ENCODE measurements around the gene CDC23.
"Not testable (repeated sequence)": the region's sequence is repeated elsewhere in the genome, so short reads cannot be mapped to it uniquely, and the experiment has no call there.

The CDC23 gene

DNA sequence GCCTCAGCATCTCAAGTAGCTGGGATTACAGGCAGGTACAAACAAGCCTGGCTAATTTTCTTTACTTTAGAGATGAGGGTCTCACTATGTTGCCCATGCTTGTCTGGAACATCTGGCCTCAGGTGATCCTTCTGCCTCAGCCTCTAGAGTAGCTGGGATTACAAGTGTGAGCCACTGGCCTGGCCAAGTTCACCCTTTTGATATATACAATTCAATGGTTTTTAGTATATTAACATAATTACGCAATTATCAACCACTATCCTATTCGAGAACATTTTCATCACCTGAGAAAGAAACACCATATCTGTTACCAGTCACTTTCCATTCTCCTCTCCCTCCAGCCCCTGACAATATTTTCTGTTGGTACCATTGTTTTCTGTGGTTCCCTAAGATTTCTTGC is 3.7 kb upstream of the CDC23 start:
- in situ Hi-C loops (cut with MboI; ENCODE audit: low sequenced_read_pairs), result no loop called here

DNA sequence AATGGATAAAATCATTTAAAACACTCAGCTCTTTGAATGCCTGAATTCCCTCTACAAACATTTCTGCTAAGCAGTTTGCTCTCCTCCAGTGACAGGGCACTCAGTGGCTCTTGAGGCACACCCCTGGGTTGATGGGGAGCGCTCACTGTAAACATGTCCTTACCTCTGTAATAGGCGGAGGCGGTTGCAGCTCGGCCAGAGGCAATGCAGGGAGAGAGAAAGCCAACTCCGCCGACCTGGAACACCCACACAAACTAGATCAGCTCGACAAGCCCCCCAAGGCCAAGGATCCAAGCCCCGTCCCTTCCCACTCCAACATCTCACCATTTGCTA is 329 bp downstream of the CDC23 start:
- in situ Hi-C loops (cut with MboI; ENCODE audit: low sequenced_read_pairs), result no loop called here

DNA sequence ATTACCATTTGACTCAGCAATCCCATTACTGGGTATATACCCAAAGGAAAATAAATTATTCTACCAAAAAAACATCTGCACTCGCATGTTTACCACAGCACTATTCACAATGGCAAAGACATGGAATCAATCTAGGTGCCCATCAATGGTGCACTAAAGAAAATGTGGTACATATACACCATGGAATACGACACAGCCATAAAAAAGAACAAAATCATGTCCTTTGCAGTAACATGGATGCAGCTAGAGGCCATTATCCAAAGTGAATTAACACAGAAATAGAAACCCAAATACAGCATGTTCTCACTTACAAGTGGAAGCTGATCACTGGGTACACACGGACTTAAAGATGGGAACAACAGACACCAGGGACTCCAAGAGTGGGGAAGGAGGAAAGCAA is 2.1 kb downstream of the CDC23 start:
- in situ Hi-C loops (cut with MboI; ENCODE audit: low sequenced_read_pairs), result no loop called here

DNA sequence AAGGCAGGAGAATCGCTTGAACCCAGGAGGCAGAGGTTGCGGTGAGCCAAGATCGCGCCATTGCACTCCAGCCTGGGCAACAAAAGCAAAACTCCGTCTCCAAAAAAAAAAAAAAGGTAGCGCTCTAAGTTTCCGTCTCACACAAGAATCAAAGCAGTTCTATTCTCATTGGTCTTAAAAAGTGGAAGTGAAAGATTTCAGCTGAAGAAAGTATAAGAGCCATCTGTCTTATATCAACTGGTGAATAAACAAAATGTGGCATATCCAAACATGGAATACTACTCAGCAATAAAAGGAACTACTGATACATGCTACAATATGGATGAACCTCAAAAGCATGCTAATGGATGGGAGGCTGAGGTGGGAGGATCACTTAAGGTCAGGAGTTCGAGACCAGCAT is 19.3 kb downstream of the CDC23 start:
- in situ Hi-C loops (cut with MboI; ENCODE audit: low sequenced_read_pairs), result loop anchor here (25.0 kb wide), 1 partner anchor 218 kb away; no protein-coding TSS in a partner anchor

DNA sequence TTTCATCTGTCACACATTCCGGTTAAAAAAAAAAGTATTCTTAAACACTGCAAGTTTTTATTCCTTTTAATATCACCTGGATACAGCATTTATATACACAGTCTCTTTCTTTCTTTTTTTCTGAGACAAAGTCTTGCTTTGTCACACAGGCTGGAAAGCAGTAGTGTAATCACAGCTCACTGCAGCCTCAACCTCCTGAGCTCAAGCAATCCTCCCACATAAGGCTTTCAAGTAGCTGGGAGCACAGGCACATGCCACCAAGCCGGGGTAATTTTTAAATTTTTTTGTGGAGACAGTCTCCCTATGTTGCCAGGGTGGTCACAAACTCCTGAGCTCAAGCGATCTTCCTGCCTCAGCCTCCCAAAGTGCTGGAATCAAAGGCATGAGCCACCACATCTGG is 20.3 kb downstream of the CDC23 start:
- in situ Hi-C loops (cut with MboI; ENCODE audit: low sequenced_read_pairs), result loop anchor here (25.0 kb wide), 1 partner anchor 219 kb away; no protein-coding TSS in a partner anchor

DNA sequence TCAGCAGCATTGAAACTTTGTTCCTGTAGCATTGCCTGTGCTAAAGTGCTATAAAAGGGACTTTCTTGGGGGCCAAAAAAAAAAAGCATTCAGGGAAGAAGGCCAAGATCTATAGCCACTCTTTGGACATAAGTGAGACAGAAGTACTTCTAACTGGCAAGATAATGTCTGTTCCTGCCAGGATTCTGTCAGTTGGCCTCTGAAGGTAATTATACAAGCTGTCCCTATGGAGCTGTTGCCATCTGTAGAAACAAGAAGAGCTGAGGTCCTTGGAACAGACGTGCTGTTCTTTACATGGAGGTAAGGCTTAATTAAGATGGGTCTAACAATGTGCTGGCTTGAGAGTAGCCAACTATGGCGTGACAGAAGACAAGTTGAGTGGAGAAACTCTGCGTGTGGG is 24.5 kb downstream of the CDC23 start:
- in situ Hi-C loops (cut with MboI; ENCODE audit: low sequenced_read_pairs), result loop anchor here (25.0 kb wide), 1 partner anchor 224 kb away; no protein-coding TSS in a partner anchor

DNA sequence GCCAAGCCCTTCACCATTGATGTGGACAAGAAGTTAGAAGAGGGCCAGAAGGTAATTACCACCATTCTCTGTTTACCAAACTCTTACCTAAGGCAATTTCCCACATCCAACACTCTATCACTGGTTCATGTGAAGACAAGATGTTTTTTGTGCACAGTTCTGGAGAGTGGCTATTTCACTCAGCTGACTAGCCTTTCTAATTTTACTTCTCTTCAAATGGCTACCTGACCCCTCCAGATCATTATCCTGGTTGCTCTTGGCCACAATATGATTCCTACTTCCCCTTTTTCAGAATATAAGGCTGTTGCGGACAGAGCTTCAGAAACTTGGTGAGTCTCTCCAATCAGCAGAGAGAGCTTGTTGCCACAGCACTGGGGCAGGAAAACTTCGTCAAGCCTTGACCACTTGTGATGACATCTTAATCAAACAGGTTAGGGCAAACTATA is 27.1 kb downstream of the CDC23 start:
- in situ Hi-C loops (cut with MboI; ENCODE audit: low sequenced_read_pairs), result loop anchor here (25.0 kb wide), 1 partner anchor 226 kb away; no protein-coding TSS in a partner anchor

DNA sequence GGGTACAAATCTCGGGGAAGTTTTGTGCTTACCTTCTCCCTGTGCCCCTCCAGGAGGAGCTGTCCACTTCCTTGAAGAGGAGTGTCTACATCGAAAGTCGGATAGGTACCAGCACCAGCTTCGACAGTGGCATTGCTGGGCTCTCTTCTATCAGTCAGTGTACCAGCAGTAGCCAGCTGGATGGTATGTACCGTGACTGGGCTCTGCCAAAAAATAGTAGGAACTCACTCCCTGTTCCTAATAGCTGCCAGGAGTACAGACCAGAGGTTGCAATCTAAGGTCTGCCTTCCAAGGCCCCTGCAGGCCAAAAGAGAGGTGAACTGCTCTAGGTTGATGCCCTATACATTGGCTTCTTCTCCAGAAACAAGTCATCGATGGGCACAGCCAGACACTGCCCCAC is 30.3 kb downstream of the CDC23 start:
- in situ Hi-C loops (cut with MboI; ENCODE audit: low sequenced_read_pairs), result loop anchor here (25.0 kb wide), 1 partner anchor 229 kb away; no protein-coding TSS in a partner anchor

DNA sequence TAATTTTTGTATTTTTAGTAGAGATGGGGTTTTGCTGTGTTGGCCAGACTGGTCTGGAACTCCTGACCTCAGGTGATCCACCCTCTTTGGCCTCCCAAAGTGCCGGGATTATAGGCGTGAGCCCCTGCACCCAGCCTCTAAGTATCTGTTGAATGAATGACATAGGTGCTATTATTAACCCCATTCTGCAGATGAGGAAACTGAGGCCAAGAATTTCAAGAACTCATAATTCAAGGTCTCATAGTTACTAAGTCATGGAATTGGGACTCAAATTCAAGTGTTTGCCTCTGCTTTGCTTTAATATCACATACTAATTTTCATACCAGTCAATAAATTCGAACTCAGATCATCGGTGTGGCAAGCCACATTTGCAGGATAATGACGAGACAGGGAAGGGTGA is 32.3 kb downstream of the CDC23 start:
- in situ Hi-C loops (cut with MboI; ENCODE audit: low sequenced_read_pairs), result loop anchor here (25.0 kb wide), 1 partner anchor 231 kb away; no protein-coding TSS in a partner anchor

DNA sequence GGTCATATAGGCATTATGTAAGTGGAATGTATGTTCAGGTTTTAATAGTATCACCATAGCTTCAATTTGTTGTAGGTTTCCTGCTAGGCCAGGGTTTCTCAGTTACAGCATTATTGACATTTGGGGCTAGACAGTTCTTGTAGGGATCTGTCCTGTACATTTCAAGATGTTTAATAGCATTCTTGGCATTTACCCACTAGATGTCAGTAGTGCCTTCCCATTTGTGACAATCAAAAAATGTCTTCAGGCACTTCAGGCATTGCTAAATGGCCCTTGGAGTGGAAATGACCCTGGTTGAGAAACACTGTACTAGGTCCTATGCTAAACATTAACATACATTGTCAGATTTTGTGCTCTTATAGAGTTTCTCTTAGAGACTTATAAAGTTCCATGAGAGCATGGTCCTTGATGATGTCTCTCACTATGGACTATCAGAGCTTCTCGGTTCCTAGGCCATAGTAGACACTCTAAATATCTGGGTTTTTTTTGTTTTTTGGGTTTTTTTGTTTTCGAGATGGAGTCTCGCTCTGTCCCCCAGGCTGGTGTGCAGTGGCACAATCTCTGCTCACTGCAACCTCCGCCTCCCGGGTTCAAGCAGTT is 32.8 kb downstream of the CDC23 start:
- in situ Hi-C loops (cut with MboI; ENCODE audit: low sequenced_read_pairs), result loop anchor here (25.0 kb wide), 1 partner anchor 232 kb away; no protein-coding TSS in a partner anchor

DNA sequence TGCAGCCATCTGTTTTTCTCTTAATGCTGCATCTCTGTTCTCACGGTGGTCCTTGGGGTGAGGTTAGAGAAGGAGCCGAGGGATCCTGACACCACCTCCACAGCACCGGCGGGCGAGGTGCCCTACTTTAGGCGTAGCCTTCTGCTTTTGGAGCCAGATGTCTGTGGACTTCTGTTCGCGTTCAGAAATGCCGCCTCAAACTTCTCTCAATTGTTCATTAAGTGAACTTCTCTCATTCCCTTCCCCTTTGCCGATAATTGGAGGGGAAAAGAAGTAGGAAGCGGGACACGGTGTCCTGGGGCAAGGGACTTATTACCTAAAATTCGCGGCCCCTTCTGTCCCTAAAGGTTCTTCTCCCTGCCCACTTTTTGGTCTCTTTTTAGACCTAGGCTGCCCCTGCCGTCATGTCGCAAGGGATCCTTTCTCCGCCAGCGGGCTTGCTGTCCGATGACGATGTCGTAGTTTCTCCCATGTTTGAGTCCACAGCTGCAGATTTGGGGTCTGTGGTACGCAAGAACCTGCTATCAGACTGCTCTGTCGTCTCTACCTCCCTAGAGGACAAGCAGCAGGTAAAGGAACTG is 33.8 kb downstream of the CDC23 start:
- in situ Hi-C loops (cut with MboI; ENCODE audit: low sequenced_read_pairs), result loop anchor here (25.0 kb wide), 1 partner anchor 233 kb away; no protein-coding TSS in a partner anchor

DNA sequence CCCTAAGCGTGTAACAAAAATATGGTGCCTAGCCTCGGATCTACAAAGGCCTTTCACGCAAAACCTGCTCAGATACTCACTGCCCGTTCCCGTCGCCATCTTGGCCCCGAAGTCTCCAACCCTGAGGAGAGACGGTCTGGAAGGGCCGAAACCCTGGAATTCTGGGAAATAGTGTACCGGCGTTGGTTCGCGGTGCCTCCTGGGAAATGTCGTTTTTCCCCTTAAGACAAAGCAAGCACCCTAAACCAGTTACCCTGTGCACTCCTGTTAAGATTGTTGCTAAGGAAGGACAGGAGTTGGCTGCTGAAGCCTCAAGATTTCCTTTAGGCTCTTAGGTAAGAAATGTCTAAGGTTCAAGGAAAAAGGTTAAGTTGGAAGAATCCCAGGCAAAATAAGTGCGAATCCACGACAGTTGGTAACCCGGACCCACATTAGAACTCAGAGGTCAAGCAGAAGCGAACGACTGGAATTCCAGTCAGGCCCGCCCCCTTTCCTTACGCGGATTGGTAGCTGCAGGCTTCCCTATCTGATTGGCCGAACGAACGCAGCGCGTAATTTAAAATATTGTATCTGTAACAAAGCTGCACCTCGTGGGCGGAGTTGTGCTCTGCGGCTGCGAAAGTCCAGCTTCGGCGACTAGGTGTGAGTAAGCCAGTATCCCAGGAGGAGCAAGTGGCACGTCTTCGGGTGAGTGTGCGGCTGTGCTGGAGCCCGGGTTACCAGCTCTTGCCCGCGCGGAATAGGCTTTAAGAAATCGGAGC is 34.4 kb downstream of the CDC23 start, which contains the start of the genes BRD8 and KIF20A:
TSS of gene BRD8 (minus strand) at position 115 of the 761 bp plus-strand sequence. CDS start at position 99, 16 bp downstream.
TSS of gene KIF20A (plus strand) at position 597 of the 761 bp plus-strand sequence. CDS start 569 bp downstream, outside the sequence.
- in situ Hi-C loops (cut with MboI; ENCODE audit: low sequenced_read_pairs), result loop anchor here (25.0 kb wide), 1 partner anchor 234 kb away; no protein-coding TSS in a partner anchor

DNA sequence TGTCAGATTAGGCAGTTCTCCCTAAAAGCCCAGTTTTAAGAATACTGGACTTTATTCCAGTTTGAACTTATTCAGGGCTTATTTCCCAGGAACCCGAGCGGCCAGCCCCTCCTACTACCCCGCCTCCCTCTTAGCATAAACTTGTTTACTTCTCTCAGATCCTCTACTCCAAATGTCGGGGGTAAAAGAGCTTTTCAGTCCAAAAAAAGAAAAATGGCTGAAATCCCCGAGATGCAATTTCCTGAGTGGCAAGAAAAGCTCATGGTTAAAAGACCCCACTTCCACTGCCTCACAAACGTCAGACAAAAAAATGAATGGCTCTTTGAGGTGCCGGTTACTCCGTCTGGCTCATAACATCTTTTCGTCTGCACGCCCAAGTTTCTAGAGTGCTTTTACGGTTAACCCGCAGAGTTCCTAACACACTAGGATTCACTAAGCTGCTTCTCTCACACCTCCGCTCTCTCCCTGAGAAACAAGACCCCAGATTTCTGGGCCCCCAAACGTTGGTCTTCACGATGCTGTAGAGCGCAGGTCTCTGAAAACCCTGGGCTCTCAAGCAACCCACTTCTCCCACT is 35.1 kb downstream of the CDC23 start:
- in situ Hi-C loops (cut with MboI; ENCODE audit: low sequenced_read_pairs), result loop anchor here (25.0 kb wide), 1 partner anchor 234 kb away; no protein-coding TSS in a partner anchor

DNA sequence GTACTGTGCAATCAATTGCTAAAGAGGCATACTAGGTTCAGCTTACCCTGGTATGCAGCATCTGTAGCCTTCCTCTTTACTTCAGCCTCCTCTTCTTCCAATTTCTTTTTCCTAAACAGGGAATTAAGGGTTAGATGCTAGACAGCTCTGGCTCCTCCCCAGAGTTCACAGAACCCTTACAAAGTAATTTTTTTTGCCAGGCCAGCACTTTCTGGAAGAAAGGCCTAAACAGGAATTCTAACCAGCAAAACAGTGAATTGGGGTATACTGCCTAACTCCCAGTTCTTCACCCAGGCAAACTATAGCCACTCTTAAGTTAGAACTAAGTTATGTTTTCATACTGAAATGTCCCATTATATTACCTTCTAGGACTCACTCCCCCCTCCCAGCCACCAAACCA is 42.8 kb downstream of the CDC23 start:
- in situ Hi-C loops (cut with MboI; ENCODE audit: low sequenced_read_pairs), result no loop called here

DNA sequence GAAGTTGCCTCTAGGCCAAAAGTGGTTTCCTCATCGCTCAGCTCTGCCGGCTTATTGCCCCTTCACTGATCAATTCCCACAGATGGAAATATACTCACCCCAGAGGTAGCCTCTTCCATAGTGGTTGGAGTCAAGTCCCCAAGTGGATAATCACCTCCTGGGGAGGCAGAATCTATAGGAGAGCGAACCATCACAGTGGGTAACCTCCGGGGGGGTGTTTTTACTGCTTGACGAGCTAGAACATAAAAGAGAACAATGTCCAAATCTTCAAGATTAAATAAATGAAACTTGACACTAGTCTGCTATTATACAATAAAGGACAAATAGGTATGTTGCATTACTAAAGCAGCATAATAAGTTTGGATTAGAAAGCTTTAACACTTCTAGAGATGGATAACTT is 44.0 kb downstream of the CDC23 start:
- in situ Hi-C loops (cut with MboI; ENCODE audit: low sequenced_read_pairs), result no loop called here

DNA sequence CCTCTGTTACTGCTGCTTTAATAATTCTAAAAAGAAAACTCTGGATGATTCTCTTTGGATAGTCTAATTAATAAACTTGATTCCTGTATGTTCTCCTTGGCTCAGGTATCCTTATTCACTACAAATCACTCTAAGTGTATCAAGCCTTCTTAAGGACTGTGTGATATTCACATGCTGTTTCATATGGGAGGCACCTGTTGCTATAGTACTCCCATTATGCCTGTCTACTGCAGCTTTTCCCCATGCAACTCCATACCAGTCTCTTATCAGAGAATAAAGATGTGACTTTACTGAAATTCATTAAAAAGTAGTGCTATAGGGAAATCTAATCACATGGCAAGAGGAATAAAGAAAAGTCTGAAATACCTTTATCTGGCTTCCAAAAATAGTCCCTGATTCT is 49.4 kb downstream of the CDC23 start:
- in situ Hi-C loops (cut with MboI; ENCODE audit: low sequenced_read_pairs), result no loop called here

DNA sequence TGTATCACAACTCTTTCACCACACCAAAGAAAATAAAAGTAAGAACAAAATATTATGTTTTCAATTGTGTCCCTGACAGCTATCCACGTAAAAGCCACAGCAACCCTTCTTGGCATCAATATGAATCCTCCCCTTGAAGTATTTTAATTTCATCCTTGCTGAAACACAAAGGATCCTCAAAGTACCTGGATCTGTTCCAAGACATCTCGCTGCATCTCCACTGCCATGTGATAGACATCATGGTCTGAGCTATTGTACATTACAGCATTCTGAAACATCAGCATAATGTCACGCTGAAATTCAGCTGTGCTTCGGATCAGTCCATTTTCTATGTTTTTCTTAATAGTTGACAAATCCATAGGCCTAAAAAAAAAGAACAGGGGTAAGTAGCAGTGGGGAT is 52.4 kb downstream of the CDC23 start:
- in situ Hi-C loops (cut with MboI; ENCODE audit: low sequenced_read_pairs), result no loop called here

DNA sequence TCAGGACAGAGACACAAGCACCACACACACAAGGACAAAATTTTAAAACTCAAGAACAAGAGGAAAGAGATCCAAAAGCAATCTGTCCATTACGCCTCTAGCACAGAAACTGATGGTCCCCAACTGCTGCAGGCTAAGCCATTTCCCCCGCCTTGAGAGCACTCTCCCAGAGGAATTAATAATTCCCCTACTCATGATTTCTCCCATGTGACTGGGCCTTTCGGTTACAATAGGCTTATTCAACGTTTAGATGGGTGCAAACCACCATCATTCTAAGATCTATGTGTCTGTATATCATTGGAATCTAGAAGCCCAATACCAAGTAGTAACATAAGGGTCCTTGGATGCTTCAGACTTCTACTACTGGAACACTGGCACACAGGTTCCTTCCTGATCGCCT is 53.5 kb downstream of the CDC23 start:
- in situ Hi-C loops (cut with MboI; ENCODE audit: low sequenced_read_pairs), result no loop called here

DNA sequence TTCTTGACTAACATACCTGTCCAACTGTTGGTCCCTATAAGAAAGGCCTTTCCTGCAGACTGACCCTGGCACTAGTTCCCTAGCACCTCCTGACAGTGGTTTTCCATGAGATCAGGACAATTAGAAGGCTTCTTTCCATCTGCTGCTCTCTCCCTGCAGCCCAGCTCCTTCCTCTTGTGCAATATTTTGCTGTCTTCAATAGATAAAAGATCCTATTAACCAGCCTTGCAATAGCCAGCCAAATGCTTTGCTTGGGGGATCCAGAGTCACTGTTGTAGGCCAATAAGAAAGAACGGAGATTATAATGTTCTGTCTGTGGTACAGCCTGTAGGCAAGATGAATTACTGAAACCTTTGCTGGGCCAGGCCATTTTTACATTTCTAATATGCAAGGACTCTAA is 55.5 kb downstream of the CDC23 start:
- in situ Hi-C loops (cut with MboI; ENCODE audit: low sequenced_read_pairs), result no loop called here

DNA sequence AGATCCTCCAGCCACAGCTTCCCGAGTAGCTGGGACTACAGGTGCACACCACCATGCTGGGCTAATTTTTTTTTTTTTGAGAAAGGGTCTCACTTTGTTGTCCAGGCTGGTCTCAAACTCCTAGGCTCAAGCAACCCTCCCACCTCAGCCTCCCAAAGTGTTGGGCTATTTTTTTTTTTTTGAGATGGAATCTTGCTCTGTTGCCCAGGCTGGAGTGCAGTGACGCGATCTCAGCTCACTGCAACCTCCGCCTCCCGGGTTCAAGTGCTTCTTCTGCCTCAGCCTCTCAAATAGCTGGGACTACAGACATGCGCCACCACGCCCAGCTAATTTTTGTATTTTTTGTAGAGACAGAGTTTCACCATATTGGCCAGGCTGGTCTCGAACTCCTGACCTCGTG is 57.1 kb downstream of the CDC23 start:
- in situ Hi-C loops (cut with MboI; ENCODE audit: low sequenced_read_pairs), result not testable (repeated sequence)

DNA sequence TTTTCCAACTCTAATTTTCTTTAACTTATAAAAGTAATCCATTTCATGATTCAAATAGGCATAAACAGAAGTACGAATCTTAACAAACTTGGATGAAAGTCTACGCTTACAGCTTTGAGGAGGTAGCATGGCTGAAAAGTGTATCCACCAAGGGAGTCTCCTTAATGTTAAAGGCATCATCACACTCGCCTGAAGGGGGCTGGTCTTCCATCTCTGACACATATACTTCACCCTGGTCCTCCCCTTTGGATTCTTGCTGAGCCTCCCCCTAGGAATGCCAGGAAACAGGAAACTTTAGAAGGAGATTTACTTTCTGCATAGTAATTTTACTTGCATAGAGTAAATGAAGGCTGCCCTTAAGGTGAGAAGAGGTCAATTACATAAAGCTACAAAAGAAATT is 63.6 kb downstream of the CDC23 start:
- in situ Hi-C loops (cut with MboI; ENCODE audit: low sequenced_read_pairs), result loop anchor here (25.0 kb wide), 1 partner anchor 362 kb away; no protein-coding TSS in a partner anchor

Measured in HL-60/S4 treated with phorbol 12-myristate 13-acetate at 8.2 ng/mL for 4 days and 3 days (cell line).